Central memory CD8-positive, alpha-beta T cell (primary cell): Measurements from ENCODE around the gene ANKS1B.

Experiments used
- ATAC-seq: fragments of 150-1000 bp; cut with Tn5 transposase; replicated peaks from 2 replicates; pipeline ENCODE4 v1.10.0; 2022; ENCODE audit warnings: mild to moderate bottlenecking, moderate FRiP score, moderate number of reproducible peaks; ENCODE audit not compliant: poor library complexity, severe bottlenecking; ENCODE audit errors: extremely low read depth
- DNase-seq, 2 donors: peaks; one replicate each; pipeline ENCODE4 v3.0.0; 2021; ENCODE audit warnings: low spot score in 2 of 2
- H3K27ac Mint-ChIP-seq: one replicate; pipeline ENCODE4 v1.8.0; 2022; ENCODE audit warnings: low read depth, mild to moderate bottlenecking, moderate library complexity, mixed read lengths
- H3K27me3 Mint-ChIP-seq: one replicate; pipeline ENCODE4 v1.8.0; 2022; ENCODE audit warnings: mixed read lengths
- H3K36me3 Mint-ChIP-seq: one replicate; pipeline ENCODE4 v1.8.0; 2022; ENCODE audit warnings: mild to moderate bottlenecking, moderate library complexity, mixed read lengths; ENCODE audit not compliant: insufficient read depth
- H3K4me1 Mint-ChIP-seq: one replicate; pipeline ENCODE4 v1.8.0; 2022; ENCODE audit warnings: mixed read lengths
- H3K4me3 Mint-ChIP-seq: one replicate; pipeline ENCODE4 v1.8.0; 2022; ENCODE audit warnings: mild to moderate bottlenecking, moderate library complexity, mixed read lengths
- H3K9me3 Mint-ChIP-seq: one replicate; pipeline ENCODE4 v1.8.0; 2022; ENCODE audit warnings: mixed read lengths

The ANKS1B gene

GRCh38 chr12:99057670-99058069, 927.1 kb downstream of the ANKS1B start:
- no peaks in the 10 kb centered on the region for H3K27me3 Mint-ChIP-seq
- H3K4me3 Mint-ChIP-seq, result no peak overlapping the region
- H3K4me1 Mint-ChIP-seq, result no peaks in the 10 kb centered on the region
- H3K9me3 Mint-ChIP-seq, result peaks cover 4% of the 10 kb centered on the region
- H3K27ac Mint-ChIP-seq, result no peak overlapping the region
- ATAC-seq, result no peak
- H3K36me3 Mint-ChIP-seq, result no peaks in the 10 kb centered on the region
- no peak for DNase-seq

GRCh38 chr12:99056186-99056585, 928.5 kb downstream of the ANKS1B start:
- H3K4me3 Mint-ChIP-seq, result no peak overlapping the region

GRCh38 chr12:99055299-99055698, 929.4 kb downstream of the ANKS1B start:
- Mint-ChIP-seq H3K27ac (no peak overlapping the region), H3K4me3 (no peak overlapping the region), H3K36me3 (no peaks in the 10 kb centered on the region), H3K4me1 (no peaks in the 10 kb centered on the region), H3K27me3 (no peaks in the 10 kb centered on the region), H3K9me3 (peaks cover 4% of the 10 kb centered on the region)
- DNase-seq (no peak), ATAC-seq (no peak)

More at GRCh38 chr12:99056186-99056585, 928.5 kb downstream of the ANKS1B start:
- ATAC-seq, result no peak
- no peaks in the 10 kb centered on the region for H3K27me3 Mint-ChIP-seq
- H3K27ac Mint-ChIP-seq, result no peak overlapping the region
- no peak for DNase-seq
- H3K36me3 Mint-ChIP-seq, result no peaks in the 10 kb centered on the region
- H3K4me1 Mint-ChIP-seq, result no peaks in the 10 kb centered on the region
- peaks cover 4% of the 10 kb centered on the region for H3K9me3 Mint-ChIP-seq

- H3K4me1 Mint-ChIP-seq, result no peaks in the 10 kb centered on the region
- H3K27me3 Mint-ChIP-seq, result no peaks in the 10 kb centered on the region
- ATAC-seq (no peak), DNase-seq (no peak)
- H3K27ac Mint-ChIP-seq, result no peak overlapping the region
- H3K4me3 Mint-ChIP-seq, result no peak overlapping the region
- no peaks in the 10 kb centered on the region for H3K36me3 Mint-ChIP-seq
- peaks cover 4% of the 10 kb centered on the region for H3K9me3 Mint-ChIP-seq
These were observed 930.1 kb downstream of the ANKS1B start for GRCh38 chr12:99054601-99055128.

- no peak for DNase-seq
- peaks cover 4% of the 10 kb centered on the region for H3K9me3 Mint-ChIP-seq
- ATAC-seq, result no peak
- H3K27me3 Mint-ChIP-seq, result no peaks in the 10 kb centered on the region
- H3K27ac Mint-ChIP-seq, result no peak overlapping the region
- no peaks in the 10 kb centered on the region for H3K4me1 Mint-ChIP-seq
- H3K36me3 Mint-ChIP-seq, result no peaks in the 10 kb centered on the region
- no peak overlapping the region for H3K4me3 Mint-ChIP-seq
These were observed 930.9 kb downstream of the ANKS1B start for GRCh38 chr12:99053616-99054362.

- ATAC-seq (no peak), DNase-seq (no peak)
- peaks cover 10% of the 10 kb centered on the region for H3K27me3 Mint-ChIP-seq
- no peak overlapping the region for H3K4me3 Mint-ChIP-seq
- no peaks in the 10 kb centered on the region for H3K36me3 Mint-ChIP-seq
- H3K27ac Mint-ChIP-seq, result no peak overlapping the region
- no peaks in the 10 kb centered on the region for H3K4me1 Mint-ChIP-seq
- no peaks in the 10 kb centered on the region for H3K9me3 Mint-ChIP-seq
These were observed 935.0 kb downstream of the ANKS1B start for GRCh38 chr12:99049774-99050173.

GRCh38 chr12:99045158-99045557, 939.6 kb downstream of the ANKS1B start:
- no peaks in the 10 kb centered on the region for H3K36me3 Mint-ChIP-seq
- H3K27me3 Mint-ChIP-seq, result peaks cover 17% of the 10 kb centered on the region
- ATAC-seq (no peak), DNase-seq (no peak)
- H3K27ac Mint-ChIP-seq, result no peak overlapping the region
- no peaks in the 10 kb centered on the region for H3K4me1 Mint-ChIP-seq
- H3K4me3 Mint-ChIP-seq, result no peak overlapping the region
- no peaks in the 10 kb centered on the region for H3K9me3 Mint-ChIP-seq

- Mint-ChIP-seq H3K36me3 (no peaks in the 10 kb centered on the region), H3K9me3 (no peaks in the 10 kb centered on the region), H3K27me3 (peaks cover 15% of the 10 kb centered on the region), H3K4me1 (no peaks in the 10 kb centered on the region), H3K4me3 (no peak overlapping the region), H3K27ac (no peak overlapping the region)
- DNase-seq (no peak), ATAC-seq (no peak)
These were observed 941.3 kb downstream of the ANKS1B start for GRCh38 chr12:99043319-99043914.

- peaks cover 7% of the 10 kb centered on the region for H3K27me3 Mint-ChIP-seq
These were observed 942.5 kb downstream of the ANKS1B start for GRCh38 chr12:99042226-99042625.

GRCh38 chr12:99039367-99040120, 945.2 kb downstream of the ANKS1B start:
- H3K4me1 Mint-ChIP-seq, result no peaks in the 10 kb centered on the region
- no peak overlapping the region for H3K4me3 Mint-ChIP-seq
- peaks cover 5% of the 10 kb centered on the region for H3K27me3 Mint-ChIP-seq
- no peak for ATAC-seq
- H3K27ac Mint-ChIP-seq, result no peak overlapping the region
- no peaks in the 10 kb centered on the region for H3K36me3 Mint-ChIP-seq
- DNase-seq, result no peak
- H3K9me3 Mint-ChIP-seq, result no peaks in the 10 kb centered on the region

More at GRCh38 chr12:99042226-99042625, 942.5 kb downstream of the ANKS1B start:
- Mint-ChIP-seq H3K36me3 (no peaks in the 10 kb centered on the region), H3K4me3 (no peak overlapping the region), H3K27ac (no peak overlapping the region), H3K4me1 (no peaks in the 10 kb centered on the region), H3K9me3 (no peaks in the 10 kb centered on the region)
- ATAC-seq (no peak), DNase-seq (no peak)

GRCh38 chr12:99036566-99036965, 948.2 kb downstream of the ANKS1B start:
- H3K27ac Mint-ChIP-seq, result no peak overlapping the region
- H3K4me1 Mint-ChIP-seq, result no peaks in the 10 kb centered on the region
- DNase-seq (no peak), ATAC-seq (no peak)
- H3K36me3 Mint-ChIP-seq, result no peaks in the 10 kb centered on the region
- H3K9me3 Mint-ChIP-seq, result no peaks in the 10 kb centered on the region
- no peak overlapping the region for H3K4me3 Mint-ChIP-seq
- H3K27me3 Mint-ChIP-seq, result peaks cover 8% of the 10 kb centered on the region

GRCh38 chr12:99035803-99036202, 948.9 kb downstream of the ANKS1B start:
- ATAC-seq (no peak), DNase-seq (no peak)
- no peak overlapping the region for H3K4me3 Mint-ChIP-seq
- H3K27ac Mint-ChIP-seq, result no peak overlapping the region
- no peaks in the 10 kb centered on the region for H3K36me3 Mint-ChIP-seq
- H3K4me1 Mint-ChIP-seq, result no peaks in the 10 kb centered on the region
- H3K27me3 Mint-ChIP-seq, result peaks cover 16% of the 10 kb centered on the region
- no peaks in the 10 kb centered on the region for H3K9me3 Mint-ChIP-seq
